HepG2 (cell line): ENCODE measurements around the gene TNS1. TPM values are rescaled to one million over a fixed set of nuclear protein-coding genes. Genes with fewer than 3 reads are reported as not detected.

Experiments used
- CBFB ChIP-seq: sonication (generic); formaldehyde crosslinking; IDR thresholded peaks from 2 replicates; pipeline ENCODE4 v1.4.0; 2020; ENCODE audit warnings: missing genetic modification reagents
- KLF12 ChIP-seq: sonication (generic); formaldehyde crosslinking; IDR thresholded peaks from 2 replicates; pipeline ENCODE4 v1.4.0; 2020; ENCODE audit warnings: missing genetic modification reagents, borderline replicate concordance
- MAFG ChIP-seq: sonication (generic); formaldehyde crosslinking; IDR thresholded peaks from 2 replicates; pipeline ENCODE4 v1.5.1; 2020; ENCODE audit warnings: mild to moderate bottlenecking, missing genetic modification reagents
- MATR3 ChIP-seq: sonication (generic); formaldehyde crosslinking; IDR thresholded peaks from 2 replicates; pipeline ENCODE4 v1.4.0; 2020; ENCODE audit warnings: missing genetic modification reagents
- RNF2 ChIP-seq: fragments of 450-650 bp; conservative IDR thresholded peaks from 2 replicates; pipeline ENCODE4 v1.6.1; 2016; ENCODE audit warnings: low read depth
- SIN3B ChIP-seq: fragments of 150-350 bp; IDR thresholded peaks from 2 replicates; pipeline ENCODE4 v1.6.1; 2014; ENCODE audit warnings: low read length
- SMYD3 ChIP-seq: sonication (generic); formaldehyde crosslinking; IDR thresholded peaks from 2 replicates; pipeline ENCODE4 v1.8.1; 2023; ENCODE audit warnings: mild to moderate bottlenecking, missing genetic modification reagents
- SOX13 ChIP-seq, 3 experiments: fragments of 450-650 bp in 1 of 3; sonication (generic) in 1 of 3; formaldehyde crosslinking in 1 of 3; IDR thresholded peaks in 2 of 3; conservative IDR thresholded peaks in 1 of 3; 2 replicates each; pipeline versions ENCODE4 v1.5.0 to v1.6.1; 2016 to 2020; ENCODE audit warnings: antibody characterized with exemption in 1 of 3, mild to moderate bottlenecking in 1 of 3, missing compliant biosample characterization in 1 of 3, missing genetic modification reagents in 1 of 3, moderate library complexity in 1 of 3
- SUZ12 ChIP-seq: fragments of 150-350 bp; IDR thresholded peaks from 2 replicates; pipeline ENCODE4 v1.6.1; 2014; ENCODE audit warnings: low read depth, low read length
- ZFY ChIP-seq: sonication (generic); formaldehyde crosslinking; IDR thresholded peaks from 2 replicates; pipeline ENCODE4 v1.4.0; 2020; ENCODE audit warnings: missing genetic modification reagents
- ZIK1 ChIP-seq: sonication (generic); formaldehyde crosslinking; IDR thresholded peaks from 2 replicates; pipeline ENCODE4 v1.5.0; 2020; ENCODE audit warnings: mild to moderate bottlenecking, low read depth, missing genetic modification reagents, borderline replicate concordance
- ZNF3 ChIP-seq: IDR thresholded peaks from 2 replicates; pipeline ENCODE4 v1.7.0; 2017; ENCODE audit warnings: inconsistent platforms
- ZNF44 ChIP-seq: sonication (generic); formaldehyde crosslinking; IDR thresholded peaks from 2 replicates; pipeline ENCODE4 v1.5.1; 2020; ENCODE audit warnings: mild to moderate bottlenecking, missing genetic modification reagents
- ZNF598 ChIP-seq: sonication (generic); formaldehyde crosslinking; IDR thresholded peaks from 2 replicates; pipeline ENCODE4 v1.5.1; 2020; ENCODE audit warnings: mild to moderate bottlenecking, missing genetic modification reagents, borderline replicate concordance
- ZNF615 ChIP-seq: sonication (generic); formaldehyde crosslinking; IDR thresholded peaks from 2 replicates; pipeline ENCODE4 v1.5.0; 2020; ENCODE audit warnings: mild to moderate bottlenecking, missing genetic modification reagents, borderline replicate concordance
- ZNF672 ChIP-seq: sonication (generic); formaldehyde crosslinking; IDR thresholded peaks from 2 replicates; pipeline ENCODE4 v1.8.1; 2022; ENCODE audit warnings: missing genetic modification reagents
- ZNF883 ChIP-seq: sonication (generic); formaldehyde crosslinking; IDR thresholded peaks from 2 replicates; pipeline ENCODE4 v1.5.1; 2020; ENCODE audit warnings: mild to moderate bottlenecking, missing genetic modification reagents; ENCODE audit errors: not compliant biosample characterization
- ZSCAN20 ChIP-seq: sonication (generic); formaldehyde crosslinking; IDR thresholded peaks from 2 replicates; pipeline ENCODE4 v1.4.0; 2020; ENCODE audit warnings: missing genetic modification reagents, mild to moderate bottlenecking, borderline replicate concordance
- polyA plus RNA-seq, 8 experiments: library from polyadenylated mRNA; depleted of rRNA in 3 of 8; stranded (reverse) in 7 of 8; unstranded in 1 of 8; fragments of >200 nt; fragmentation: Illumina TruSeq in 4 of 8; extraction: Trizol in 4 of 8; gene quantifications; 2 replicates each; pipeline versions ENCODE4 v1.2.1 to v1.2.3, GENCODE V29; 2011 to 2016; ENCODE audit warnings: low read depth in 4 of 8, missing spikeins in 1 of 8, mixed read lengths in 1 of 8; ENCODE audit not compliant: insufficient read depth in 1 of 8
- total RNA-seq, 5 experiments: library from RNA; depleted of rRNA; stranded (reverse); fragments of >200 nt; fragmentation: Illumina TruSeq; extraction: Trizol; gene quantifications; 2 replicates each; pipeline ENCODE4 v1.2.3, GENCODE V29; 2016; ENCODE audit warnings: low read depth in 1 of 5
- TF ChIP-seq, protein P1 (sequence below): IDR thresholded peaks from 2 replicates; pipeline ENCODE4 v1.6.1; 2016; ENCODE audit warnings: low read depth, control low read depth
- TF ChIP-seq, protein P2 (sequence below): IDR thresholded peaks from 2 replicates; pipeline ENCODE4 v1.6.1; 2016
- TF ChIP-seq, protein P3 (sequence below): sonication (generic); formaldehyde crosslinking; IDR thresholded peaks from 2 replicates; pipeline ENCODE4 v1.9.0; 2021; ENCODE audit warnings: missing genetic modification reagents, borderline replicate concordance
- TF ChIP-seq, protein P4 (sequence below): IDR thresholded peaks from 2 replicates; pipeline ENCODE4 v1.6.1; 2016; ENCODE audit warnings: low read depth
- TF ChIP-seq, protein P5 (sequence below): sonication (generic); formaldehyde crosslinking; IDR thresholded peaks from 2 replicates; pipeline ENCODE4 v1.4.0; 2020; ENCODE audit warnings: mild to moderate bottlenecking, missing genetic modification reagents

TNS1 gene
- total and polyA plus RNA-seq, 2 of the 13 experiments (the other 11 are each of a cell fraction or from before 2014, with no cell fraction given), result 1.9 to 118 TPM

DNA sequence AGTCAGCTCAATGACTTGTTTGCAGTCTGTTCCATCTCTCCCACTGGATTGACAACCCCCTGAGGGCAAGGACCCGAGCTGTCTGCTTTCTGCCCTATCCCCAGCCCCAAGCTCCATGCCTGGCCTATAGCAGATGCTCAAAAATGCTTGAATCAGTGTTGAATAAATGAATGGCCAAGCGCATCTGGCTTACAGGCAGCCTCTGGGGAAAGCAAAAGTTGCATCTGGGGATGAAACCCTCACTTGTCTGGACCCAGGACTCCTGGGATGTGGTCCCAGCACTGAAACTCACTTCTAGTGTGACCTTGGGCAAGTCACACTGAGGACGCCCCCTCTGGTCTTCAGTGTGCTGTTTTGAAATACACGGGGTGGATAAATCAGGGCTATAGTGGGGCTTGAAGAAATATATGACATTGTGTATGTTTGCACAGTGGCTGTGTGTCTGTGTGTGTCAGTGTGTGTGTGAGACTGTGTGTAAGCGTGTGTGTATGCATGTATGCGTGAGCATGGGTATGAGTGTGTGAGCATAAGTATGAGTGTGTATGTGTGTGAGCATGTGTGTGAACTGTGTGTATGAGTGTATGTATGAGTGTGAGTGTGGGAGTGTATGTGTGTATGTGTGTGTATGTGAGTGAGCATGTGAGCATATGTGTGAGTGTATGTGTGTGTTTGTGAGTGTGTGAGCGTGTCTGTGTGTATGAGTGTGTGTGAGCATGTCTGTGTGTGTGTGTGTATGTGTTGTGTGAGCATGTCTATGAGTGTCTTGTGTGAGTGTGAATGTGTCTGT lies 27.8 kb upstream of the TNS1 start (continued):
- TF ChIP-seq MATR3 (CRISPR knock-in tag), result no peak
- TF ChIP-seq ZNF672 (CRISPR knock-in tag), result no peak
- TF ChIP-seq, protein P1, sequence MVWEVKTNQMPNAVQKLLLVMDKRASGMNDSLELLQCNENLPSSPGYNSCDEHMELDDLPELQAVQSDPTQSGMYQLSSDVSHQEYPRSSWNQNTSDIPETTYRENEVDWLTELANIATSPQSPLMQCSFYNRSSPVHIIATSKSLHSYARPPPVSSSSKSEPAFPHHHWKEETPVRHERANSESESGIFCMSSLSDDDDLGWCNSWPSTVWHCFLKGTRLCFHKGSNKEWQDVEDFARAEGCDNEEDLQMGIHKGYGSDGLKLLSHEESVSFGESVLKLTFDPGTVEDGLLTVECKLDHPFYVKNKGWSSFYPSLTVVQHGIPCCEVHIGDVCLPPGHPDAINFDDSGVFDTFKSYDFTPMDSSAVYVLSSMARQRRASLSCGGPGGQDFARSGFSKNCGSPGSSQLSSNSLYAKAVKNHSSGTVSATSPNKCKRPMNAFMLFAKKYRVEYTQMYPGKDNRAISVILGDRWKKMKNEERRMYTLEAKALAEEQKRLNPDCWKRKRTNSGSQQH (CRISPR knock-in tag), result no peak
- no peak for TF ChIP-seq ZNF44 (CRISPR knock-in tag)
- no peak for TF ChIP-seq RNF2
- no peak for TF ChIP-seq ZNF615 (CRISPR knock-in tag)
- TF ChIP-seq KLF12 (CRISPR knock-in tag), result no peak
- TF ChIP-seq SOX13 (IDR thresholded peaks at IDR 0.05), result no peak
- no peak for TF ChIP-seq SOX13 (CRISPR knock-in tag; conservative IDR thresholded peaks at IDR 0.05 in 1 of 2, IDR thresholded peaks at IDR 0.05 in 1 of 2)
- TF ChIP-seq ZNF598, result no peak
- TF ChIP-seq, protein P2, sequence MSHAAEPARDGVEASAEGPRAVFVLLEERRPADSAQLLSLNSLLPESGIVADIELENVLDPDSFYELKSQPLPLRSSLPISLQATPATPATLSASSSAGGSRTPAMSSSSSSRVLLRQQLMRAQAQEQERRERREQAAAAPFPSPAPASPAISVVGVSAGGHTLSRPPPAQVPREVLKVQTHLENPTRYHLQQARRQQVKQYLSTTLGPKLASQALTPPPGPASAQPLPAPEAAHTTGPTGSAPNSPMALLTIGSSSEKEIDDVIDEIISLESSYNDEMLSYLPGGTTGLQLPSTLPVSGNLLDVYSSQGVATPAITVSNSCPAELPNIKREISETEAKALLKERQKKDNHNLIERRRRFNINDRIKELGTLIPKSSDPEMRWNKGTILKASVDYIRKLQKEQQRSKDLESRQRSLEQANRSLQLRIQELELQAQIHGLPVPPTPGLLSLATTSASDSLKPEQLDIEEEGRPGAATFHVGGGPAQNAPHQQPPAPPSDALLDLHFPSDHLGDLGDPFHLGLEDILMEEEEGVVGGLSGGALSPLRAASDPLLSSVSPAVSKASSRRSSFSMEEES (CRISPR knock-in tag), result no peak
- TF ChIP-seq, protein P3, sequence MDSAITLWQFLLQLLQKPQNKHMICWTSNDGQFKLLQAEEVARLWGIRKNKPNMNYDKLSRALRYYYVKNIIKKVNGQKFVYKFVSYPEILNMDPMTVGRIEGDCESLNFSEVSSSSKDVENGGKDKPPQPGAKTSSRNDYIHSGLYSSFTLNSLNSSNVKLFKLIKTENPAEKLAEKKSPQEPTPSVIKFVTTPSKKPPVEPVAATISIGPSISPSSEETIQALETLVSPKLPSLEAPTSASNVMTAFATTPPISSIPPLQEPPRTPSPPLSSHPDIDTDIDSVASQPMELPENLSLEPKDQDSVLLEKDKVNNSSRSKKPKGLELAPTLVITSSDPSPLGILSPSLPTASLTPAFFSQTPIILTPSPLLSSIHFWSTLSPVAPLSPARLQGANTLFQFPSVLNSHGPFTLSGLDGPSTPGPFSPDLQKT (CRISPR knock-in tag), result no peak
- no peak for TF ChIP-seq ZFY (CRISPR knock-in tag)
- no peak for TF ChIP-seq SMYD3 (CRISPR knock-in tag)
- TF ChIP-seq, protein P4, sequence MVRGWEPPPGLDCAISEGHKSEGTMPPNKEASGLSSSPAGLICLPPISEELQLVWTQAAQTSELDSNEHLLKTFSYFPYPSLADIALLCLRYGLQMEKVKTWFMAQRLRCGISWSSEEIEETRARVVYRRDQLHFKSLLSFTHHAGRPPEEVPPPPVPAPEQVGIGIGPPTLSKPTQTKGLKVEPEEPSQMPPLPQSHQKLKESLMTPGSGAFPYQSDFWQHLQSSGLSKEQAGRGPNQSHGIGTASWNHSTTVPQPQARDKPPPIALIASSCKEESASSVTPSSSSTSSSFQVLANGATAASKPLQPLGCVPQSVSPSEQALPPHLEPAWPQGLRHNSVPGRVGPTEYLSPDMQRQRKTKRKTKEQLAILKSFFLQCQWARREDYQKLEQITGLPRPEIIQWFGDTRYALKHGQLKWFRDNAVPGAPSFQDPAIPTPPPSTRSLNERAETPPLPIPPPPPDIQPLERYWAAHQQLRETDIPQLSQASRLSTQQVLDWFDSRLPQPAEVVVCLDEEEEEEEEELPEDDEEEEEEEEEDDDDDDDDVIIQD (CRISPR knock-in tag), result no peak
- no peak for TF ChIP-seq MAFG (CRISPR knock-in tag)
- no peak for TF ChIP-seq CBFB (CRISPR knock-in tag)
- TF ChIP-seq ZSCAN20 (CRISPR knock-in tag), result no peak
- TF ChIP-seq, protein P5, sequence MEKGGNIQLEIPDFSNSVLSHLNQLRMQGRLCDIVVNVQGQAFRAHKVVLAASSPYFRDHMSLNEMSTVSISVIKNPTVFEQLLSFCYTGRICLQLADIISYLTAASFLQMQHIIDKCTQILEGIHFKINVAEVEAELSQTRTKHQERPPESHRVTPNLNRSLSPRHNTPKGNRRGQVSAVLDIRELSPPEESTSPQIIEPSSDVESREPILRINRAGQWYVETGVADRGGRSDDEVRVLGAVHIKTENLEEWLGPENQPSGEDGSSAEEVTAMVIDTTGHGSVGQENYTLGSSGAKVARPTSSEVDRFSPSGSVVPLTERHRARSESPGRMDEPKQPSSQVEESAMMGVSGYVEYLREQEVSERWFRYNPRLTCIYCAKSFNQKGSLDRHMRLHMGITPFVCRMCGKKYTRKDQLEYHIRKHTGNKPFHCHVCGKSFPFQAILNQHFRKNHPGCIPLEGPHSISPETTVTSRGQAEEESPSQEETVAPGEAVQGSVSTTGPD (CRISPR knock-in tag), result no peak
- TF ChIP-seq ZNF3 (CRISPR knock-in tag), result no peak
- TF ChIP-seq SUZ12, result no peak
- TF ChIP-seq ZNF883 (CRISPR knock-in tag), result no peak
- TF ChIP-seq ZIK1, result no peak
- TF ChIP-seq SIN3B, result no peak
